PC-9 (cell line): ENCODE results near the gene KDM4F. TPM values are rescaled to one million over a fixed set of nuclear protein-coding genes. Genes with fewer than 3 reads are reported as not detected.

Experiments
- BruUV-seq: library from RNA; stranded (reverse); fragments of 400-500 nt; replicated peaks from 2 replicates; lab custom pipeline; 2021; lab: Mats Ljungman, UMichigan
- CTCF ChIA-PET: fragments of 300-600 bp; sonication (Branson Sonifier 250); formaldehyde crosslinking; loops from one replicate; lab custom pipeline; 2022; ENCODE audit warnings: antibody characterized with exemption; lab: Charles Lee
- POLR2A ChIA-PET: fragments of 300-600 bp; sonication (Branson Sonifier 250); formaldehyde crosslinking; loops from one replicate; lab custom pipeline; 2022; ENCODE audit warnings: antibody characterized with exemption; ENCODE audit not compliant: unreplicated experiment; lab: Charles Lee
- DNase-seq, 2 experiments: peaks; one replicate each; pipeline versions ENCODE4 v3.0.0 to v3.0.0-alpha.2; 2015 to 2022; ENCODE audit warnings: mixed read lengths in 1 of 2
- H2AFZ ChIP-seq: fragments of 200-600 bp; sonication (generic); 2 replicates; pipeline ENCODE4 v1.8.1; 2017; ENCODE audit warnings: antibody characterized with exemption
- H3F3A ChIP-seq: fragments of 200-600 bp; sonication (generic); 2 replicates; pipeline ENCODE4 v1.8.1; 2017; ENCODE audit warnings: antibody characterized with exemption, mild to moderate bottlenecking, low read depth; ENCODE audit not compliant: insufficient read depth
- H3K27ac ChIP-seq: fragments of 200-600 bp; sonication (generic); 2 replicates; pipeline ENCODE4 v1.6.1; 2016; ENCODE audit warnings: mixed run types
- H3K27me3 ChIP-seq: fragments of 200-600 bp; sonication (generic); 2 replicates; pipeline ENCODE4 v1.6.1; 2016; ENCODE audit warnings: low read depth, mixed run types; ENCODE audit not compliant: insufficient read depth
- H3K36me3 ChIP-seq: fragments of 200-600 bp; sonication (generic); 2 replicates; pipeline ENCODE4 v1.6.1; 2016; ENCODE audit warnings: low read depth, mixed run types
- H3K4me1 ChIP-seq: fragments of 200-600 bp; sonication (generic); replicated peaks from 2 replicates; pipeline ENCODE4 v1.6.1; 2016; ENCODE audit warnings: mixed run types; ENCODE audit not compliant: insufficient read depth
- H3K4me2 ChIP-seq: fragments of 200-600 bp; sonication (generic); 2 replicates; pipeline ENCODE4 v1.6.1; 2017; ENCODE audit warnings: mixed run types
- H3K4me3 ChIP-seq: fragments of 200-600 bp; sonication (generic); 2 replicates; pipeline ENCODE4 v1.6.1; 2016; ENCODE audit warnings: mixed run types
- H3K79me2 ChIP-seq: fragments of 200-600 bp; sonication (generic); 2 replicates; pipeline ENCODE4 v1.6.1; 2017; ENCODE audit warnings: low read depth, mixed run types
- H3K9me2 ChIP-seq: fragments of 200-600 bp; sonication (generic); 2 replicates; pipeline ENCODE4 v1.8.1; 2017; ENCODE audit warnings: mild to moderate bottlenecking; ENCODE audit not compliant: insufficient read depth
- H3K9me3 ChIP-seq: fragments of 200-600 bp; sonication (generic); 2 replicates; pipeline ENCODE4 v1.8.1; 2016; ENCODE audit warnings: low read depth; ENCODE audit not compliant: insufficient read depth
- H4K20me1 ChIP-seq: fragments of 200-600 bp; sonication (generic); 2 replicates; pipeline ENCODE4 v1.8.1; 2017; ENCODE audit not compliant: insufficient read depth
- EZH2 ChIP-seq: fragments of 200-600 bp; sonication (generic); IDR thresholded peaks from 2 replicates; pipeline ENCODE4 v1.8.0; 2017; ENCODE audit warnings: antibody characterized with exemption, low read depth
- intact Hi-C: fragments of 100-400 bp; cut with micrococcal nuclease; formaldehyde crosslinking; loops from one replicate; pipeline ENCODE4 v1.10.0; 2022; ENCODE audit not compliant: unreplicated experiment
- total RNA-seq: library from RNA; stranded (reverse); gene quantifications from 2 replicates; pipeline ENCODE4 v1.2.3, GENCODE V29; 2021
- TF ChIP-seq, protein P1 (sequence below): fragments of 200-600 bp; sonication (generic); conservative IDR thresholded peaks from 2 replicates; pipeline ENCODE4 v1.6.1; 2017; ENCODE audit warnings: mixed run types, antibody characterized with exemption, mild to moderate bottlenecking, moderate library complexity

Gene KDM4F
- total RNA-seq, 1 experiment from 2014 or later, result not detected

DNA sequence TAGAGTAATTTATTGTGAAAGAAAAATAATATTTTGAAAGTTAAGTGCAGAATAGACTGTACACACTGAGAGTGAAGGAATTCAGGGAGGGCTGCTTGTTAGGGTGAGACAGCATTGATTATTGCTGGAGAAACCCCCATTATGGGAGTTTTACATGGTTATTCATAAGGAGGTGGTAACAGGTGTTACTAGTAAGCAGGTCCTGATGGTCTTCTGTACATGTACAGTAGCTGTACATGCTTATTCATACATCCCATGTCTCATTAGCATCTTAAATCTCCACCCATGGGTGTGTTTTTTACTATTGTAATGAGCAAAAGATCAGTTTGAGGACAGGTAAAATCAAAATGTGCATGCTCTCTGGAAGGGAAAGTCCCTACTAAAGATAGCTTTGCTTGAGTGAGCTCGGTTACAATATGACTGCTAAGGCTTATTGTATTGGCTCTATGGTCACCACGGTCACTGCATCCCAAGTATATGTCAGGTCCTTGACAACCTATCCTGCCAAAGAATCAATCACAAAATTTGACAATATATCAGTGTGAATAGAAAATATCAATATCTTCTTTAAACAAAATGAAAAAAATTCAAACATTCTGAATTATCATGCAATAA is 6.2 kb downstream of the KDM4F start:
- DNase-seq, result no peak
- no peak overlapping the region for H3K4me3 ChIP-seq
- H3K27me3 ChIP-seq, result 0 out of 2 replicates have a peak, but pooled peaks cover 9% of the 10 kb centered on the region
- intact Hi-C loops, result no loop called here
- no peak overlapping the region for H3K27ac ChIP-seq
- BruUV-seq, result no TSS peak
- H3K36me3 ChIP-seq, result no peaks in the 10 kb centered on the region
- no peaks in the 10 kb centered on the region for H4K20me1 ChIP-seq
- H3K9me3 ChIP-seq, result no peaks in the 10 kb centered on the region; the same call in 1 of the 2 replicates
- H3K4me2 ChIP-seq, result no peak overlapping the region
- CTCF ChIA-PET, result no interaction called here
- POLR2A ChIA-PET, result no interaction called here
- H3K4me1 ChIP-seq, result no peaks in the 10 kb centered on the region
- no peaks in the 10 kb centered on the region for H3K79me2 ChIP-seq
- no peak overlapping the region for H2AFZ ChIP-seq
- TF ChIP-seq, protein P1, sequence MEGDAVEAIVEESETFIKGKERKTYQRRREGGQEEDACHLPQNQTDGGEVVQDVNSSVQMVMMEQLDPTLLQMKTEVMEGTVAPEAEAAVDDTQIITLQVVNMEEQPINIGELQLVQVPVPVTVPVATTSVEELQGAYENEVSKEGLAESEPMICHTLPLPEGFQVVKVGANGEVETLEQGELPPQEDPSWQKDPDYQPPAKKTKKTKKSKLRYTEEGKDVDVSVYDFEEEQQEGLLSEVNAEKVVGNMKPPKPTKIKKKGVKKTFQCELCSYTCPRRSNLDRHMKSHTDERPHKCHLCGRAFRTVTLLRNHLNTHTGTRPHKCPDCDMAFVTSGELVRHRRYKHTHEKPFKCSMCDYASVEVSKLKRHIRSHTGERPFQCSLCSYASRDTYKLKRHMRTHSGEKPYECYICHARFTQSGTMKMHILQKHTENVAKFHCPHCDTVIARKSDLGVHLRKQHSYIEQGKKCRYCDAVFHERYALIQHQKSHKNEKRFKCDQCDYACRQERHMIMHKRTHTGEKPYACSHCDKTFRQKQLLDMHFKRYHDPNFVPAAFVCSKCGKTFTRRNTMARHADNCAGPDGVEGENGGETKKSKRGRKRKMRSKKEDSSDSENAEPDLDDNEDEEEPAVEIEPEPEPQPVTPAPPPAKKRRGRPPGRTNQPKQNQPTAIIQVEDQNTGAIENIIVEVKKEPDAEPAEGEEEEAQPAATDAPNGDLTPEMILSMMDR, result no peak
- no peak for TF ChIP-seq EZH2
- no peaks in the 10 kb centered on the region for H3K9me2 ChIP-seq
- H3F3A ChIP-seq, result no peaks in the 10 kb centered on the region

DNA sequence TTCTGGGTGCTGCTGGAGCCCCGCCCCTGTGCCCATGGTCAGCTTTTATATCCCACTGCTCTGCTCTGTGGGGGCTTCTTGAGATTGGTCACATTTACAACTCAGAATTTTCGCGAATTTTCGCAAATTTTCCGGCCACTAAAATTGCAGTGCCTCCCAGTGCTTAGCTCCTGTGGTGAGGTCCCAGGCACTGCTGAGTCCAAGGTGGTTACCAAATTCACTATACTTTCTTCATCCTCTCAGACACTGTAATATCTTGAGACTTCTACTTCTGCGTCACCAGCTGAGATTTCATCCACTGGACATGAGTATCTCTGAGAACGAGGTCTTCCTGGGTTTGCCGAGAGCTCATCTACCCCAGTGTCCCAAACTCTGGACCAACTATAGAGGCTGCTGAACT is 8.7 kb downstream of the KDM4F start:
- no TSS peak for BruUV-seq
- no peak overlapping the region for H3K4me2 ChIP-seq
- CTCF ChIA-PET, result no interaction called here
- TF ChIP-seq, protein P1, result no peak
- no peak for TF ChIP-seq EZH2
- H3K9me2 ChIP-seq, result no peaks in the 10 kb centered on the region
- no peaks in the 10 kb centered on the region for H3K36me3 ChIP-seq
- POLR2A ChIA-PET, result no interaction called here
- H3K9me3 ChIP-seq, result no peaks in the 10 kb centered on the region; the same call in 1 of the 2 replicates
- H3K4me3 ChIP-seq, result no peak overlapping the region
- no peak for DNase-seq
- H3K27me3 ChIP-seq, result 0 out of 2 replicates have a peak, but pooled peaks cover 9% of the 10 kb centered on the region
- H3K79me2 ChIP-seq, result no peaks in the 10 kb centered on the region
- intact Hi-C loops, result no loop called here
- no peak overlapping the region for H2AFZ ChIP-seq
- no peaks in the 10 kb centered on the region for H3F3A ChIP-seq
- H3K27ac ChIP-seq, result no peak overlapping the region
- H4K20me1 ChIP-seq, result no peaks in the 10 kb centered on the region
- no peaks in the 10 kb centered on the region for H3K4me1 ChIP-seq

DNA sequence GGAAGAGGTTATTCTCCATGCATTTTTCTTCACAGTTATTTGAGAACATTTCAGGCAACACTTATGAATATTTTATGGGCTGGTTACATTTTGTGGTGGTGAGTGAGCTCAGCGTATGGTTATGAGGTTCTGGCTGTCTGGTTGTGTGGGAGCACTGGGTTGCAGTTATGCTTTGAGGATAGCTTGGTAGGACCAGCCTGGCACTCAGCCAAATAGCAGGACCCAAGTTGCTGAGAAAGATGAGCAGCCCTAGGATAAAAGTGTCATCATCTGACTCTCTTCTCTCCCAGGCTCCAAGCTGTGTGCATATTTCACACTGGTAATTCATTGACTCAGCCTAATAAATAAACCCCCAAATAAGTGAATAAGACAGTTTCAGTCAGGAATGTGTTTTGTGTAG is 9.4 kb downstream of the KDM4F start:
- H4K20me1 ChIP-seq, result no peaks in the 10 kb centered on the region
- H3K79me2 ChIP-seq, result no peaks in the 10 kb centered on the region
- H3K27me3 ChIP-seq, result 0 out of 2 replicates have a peak, but pooled peaks cover 9% of the 10 kb centered on the region
- no TSS peak for BruUV-seq
- POLR2A ChIA-PET, result no interaction called here
- no peak for TF ChIP-seq EZH2
- TF ChIP-seq, protein P1, result no peak
- intact Hi-C loops, result no loop called here
- H3K9me3 ChIP-seq, result no peaks in the 10 kb centered on the region; the same call in 1 of the 2 replicates
- no peak overlapping the region for H2AFZ ChIP-seq
- DNase-seq, result no peak
- no peak overlapping the region for H3K27ac ChIP-seq
- CTCF ChIA-PET, result no interaction called here
- H3K36me3 ChIP-seq, result no peaks in the 10 kb centered on the region
- no peak overlapping the region for H3K4me3 ChIP-seq
- H3K4me1 ChIP-seq, result no peaks in the 10 kb centered on the region
- H3K4me2 ChIP-seq, result no peak overlapping the region
- no peaks in the 10 kb centered on the region for H3K9me2 ChIP-seq
- H3F3A ChIP-seq, result no peaks in the 10 kb centered on the region
